K562 (cell line): Measurements from ENCODE around the gene LMBR1L. TPM values are rescaled to one million over a fixed set of nuclear protein-coding genes. Genes with fewer than 3 reads are reported as not detected.
A peak's percentile ranks its signal among the peaks of the same experiment; 100 is the strongest.

ENCODE experiments used
- ATAC-seq: fragments of 200-7000 bp; cut with Tn5 transposase; 3 replicates; pipeline ENCODE4 v1.9.1; 2020; ENCODE audit warnings: moderate library complexity
- BruUV-seq: library from RNA; stranded (reverse); fragments of 400-500 nt; replicated peaks from 2 replicates; lab custom pipeline; 2021; lab: Mats Ljungman, UMichigan
- CTCF ChIA-PET: fragments of 300-600 bp; formaldehyde crosslinking; extraction: SDS; loops from one replicate; lab custom pipeline; 2021; ENCODE audit warnings: low intra/inter-chr PET ratio; lab: Yijun Ruan, JAX
- POLR2A ChIA-PET: fragments of 300-600, 350-650 bp; sonication (Branson Sonifier 250); formaldehyde crosslinking; extraction: SDS; loops from one replicate; lab custom pipeline; 2021; ENCODE audit warnings: antibody characterized with exemption, inconsistent platforms; lab: Yijun Ruan, JAX
- DNase-seq, 4 experiments: peaks; one replicate each; pipeline versions ENCODE4 v3.0.0 to v3.0.0-alpha.2; 2011 to 2018; ENCODE audit warnings: low spot score in 3 of 4, mixed read lengths in 3 of 4; ENCODE audit errors: extremely low read depth in 1 of 4
- FAIRE-seq: peaks from 2 replicates; lab custom pipeline; 2011; peaks lifted over from hg19 to GRCh38; lab: Jason Lieb, UNC
- H2AFZ ChIP-seq: 2 replicates; pipeline ENCODE4 v1.6.0; 2011; ENCODE audit warnings: low read depth, low read length, control low read depth, inconsistent platforms
- H3K27ac ChIP-seq: fragments of 200-600 bp; 3 replicates; pipeline ENCODE4 v1.8.0; 2011; ENCODE audit warnings: low read depth, mild to moderate bottlenecking, control low read depth, inconsistent platforms, low read length, moderate library complexity, mixed read lengths; ENCODE audit errors: extremely low read depth
- H3K27me3 ChIP-seq, 2 experiments: fragments of 300-600 bp in 1 of 2; 2 replicates in 1 of 2; 3 replicates in 1 of 2; pipeline versions ENCODE4 v1.6.0 to v1.8.0; 2011; ENCODE audit warnings: inconsistent platforms in 2 of 2, low read length in 2 of 2, mild to moderate bottlenecking in 1 of 2, mixed read lengths in 1 of 2, moderate library complexity in 1 of 2; ENCODE audit not compliant: control insufficient read depth in 2 of 2, insufficient read depth in 2 of 2
- H3K36me3 ChIP-seq: fragments of 300-600 bp; 3 replicates; pipeline ENCODE4 v1.8.0; 2011; ENCODE audit warnings: mild to moderate bottlenecking, low read length, inconsistent platforms; ENCODE audit not compliant: control insufficient read depth, insufficient read depth
- H3K4me1 ChIP-seq, 2 experiments: fragments of 200-600 bp in 1 of 2; replicated peaks in 1 of 2; 2 replicates in 1 of 2; 3 replicates in 1 of 2; pipeline versions ENCODE4 v1.5.1 to v1.8.0; 2011; ENCODE audit warnings: inconsistent platforms in 2 of 2, low read length in 2 of 2, mild to moderate bottlenecking in 1 of 2, mixed read lengths in 1 of 2, moderate library complexity in 1 of 2; ENCODE audit not compliant: control insufficient read depth in 2 of 2, insufficient read depth in 2 of 2
- H3K4me2 ChIP-seq: 2 replicates; pipeline ENCODE4 v1.6.1; 2011; ENCODE audit warnings: low read length, control low read depth, inconsistent platforms, mixed read lengths; ENCODE audit not compliant: insufficient read depth
- H3K4me3 ChIP-seq: fragments of 200-600 bp; sonication (generic), shearing (Covaris generic); 2 replicates; pipeline ENCODE4 v1.5.1; 2016; ENCODE audit warnings: control low read depth, inconsistent platforms
- H3K79me2 ChIP-seq: fragments of 200-600 bp; 3 replicates; pipeline ENCODE4 v1.8.0; 2011; ENCODE audit warnings: low read length, inconsistent platforms; ENCODE audit not compliant: control insufficient read depth, insufficient read depth
- H3K9ac ChIP-seq, 2 experiments: 2 replicates each; pipeline versions ENCODE4 v1.6.0 to v1.6.1; 2011; ENCODE audit warnings: low read depth in 2 of 2, low read length in 2 of 2, control low read depth in 1 of 2, inconsistent platforms in 1 of 2, mild to moderate bottlenecking in 1 of 2, mixed read lengths in 1 of 2; ENCODE audit not compliant: insufficient read depth in 1 of 2
- H3K9me1 ChIP-seq: one replicate; pipeline ENCODE4 v1.6.0; 2011; ENCODE audit warnings: inconsistent platforms, mild to moderate bottlenecking, low read length, moderate library complexity; ENCODE audit not compliant: control insufficient read depth, insufficient read depth
- H3K9me3 ChIP-seq: replicated peaks from 2 replicates; pipeline ENCODE4 v1.5.1; 2011; ENCODE audit warnings: low read depth, low read length, inconsistent platforms; ENCODE audit not compliant: control insufficient read depth, insufficient read depth
- H4K20me1 ChIP-seq: replicated peaks from 2 replicates; pipeline ENCODE4 v1.6.1; 2011; ENCODE audit warnings: low read length, inconsistent platforms, mixed read lengths; ENCODE audit not compliant: control insufficient read depth, insufficient read depth
- ATF1 ChIP-seq, 2 experiments: fragments of 450-650 bp in 1 of 2; IDR thresholded peaks; 2 replicates each; pipeline ENCODE4 v1.6.1; 2016; ENCODE audit warnings: missing compliant biosample characterization in 1 of 2, missing genetic modification characterization in 1 of 2
- ELF1 ChIP-seq: fragments of 200-800 bp; sonication (Bioruptor generic); IDR thresholded peaks from 2 replicates; pipeline ENCODE4 v1.6.1; 2016; ENCODE audit warnings: missing genetic modification characterization, missing compliant biosample characterization
- ETV6 ChIP-seq, 3 experiments: fragments of 150-350 bp in 1 of 3; sonication (generic) in 1 of 3; formaldehyde crosslinking in 1 of 3; IDR thresholded peaks; 2 replicates each; pipeline versions ENCODE4 v1.6.1 to v1.8.0; 2014 to 2022; ENCODE audit warnings: borderline replicate concordance in 2 of 3, low read depth in 2 of 3, antibody characterized with exemption in 1 of 3, low read length in 1 of 3, mild to moderate bottlenecking in 1 of 3, missing genetic modification reagents in 1 of 3
- WGBS: fragments of 100-300 bp; shearing (Covaris generic); methylation state at CpG from one replicate; pipeline ENCODE4 v1.1.6; 2016; ENCODE audit warnings: low coverage, mixed read lengths; ENCODE audit not compliant: insufficient coverage; ENCODE audit errors: missing lambda C conversion rate; 5-methylcytosine and 5-hydroxymethylcytosine counted together
- in situ Hi-C: fragments of 300-500 bp; cut with MboI; formaldehyde crosslinking; loops from 4 replicates; pipeline ENCODE4 v1.15.0; 2018; ENCODE audit warnings: inconsistent platforms, mixed read lengths
- intact Hi-C: fragments of 100-400 bp; cut with micrococcal nuclease; formaldehyde crosslinking; loops from 2 replicates; pipeline ENCODE4 v1.14.2; 2022
- polyA plus RNA-seq, 8 experiments: library from polyadenylated mRNA; depleted of rRNA in 4 of 8; stranded (reverse) in 5 of 8; unstranded in 3 of 8; fragments of >200 nt; fragmentation: Nextera tagmentation in 2 of 8; fragmentation: Illumina TruSeq in 1 of 8; extraction: Ambion mirVana in 2 of 8; extraction: Trizol in 1 of 8; gene quantifications; 2 replicates each; pipeline versions ENCODE4 v1.2.1 to v1.2.3, GENCODE V29; 2011 to 2014; ENCODE audit warnings: inconsistent platforms in 1 of 8, missing spikeins in 1 of 8
- total RNA-seq, 7 experiments: library from RNA; depleted of rRNA in 6 of 7; stranded (reverse); fragments of >200 nt in 6 of 7; fragmentation: Illumina TruSeq in 2 of 7; extraction: Trizol in 2 of 7; gene quantifications; 2 replicates each; pipeline versions ENCODE4 v1.2.1 to v1.2.3, GENCODE V29; 2011 to 2021; ENCODE audit warnings: low replicate concordance in 1 of 7

The LMBR1L gene
- total and polyA plus RNA-seq, 9 of the 15 experiments (the other 6 are each of a cell fraction or from before 2014, with no cell fraction given): 2.5 to 57.0 (median 31.1) TPM

DNA sequence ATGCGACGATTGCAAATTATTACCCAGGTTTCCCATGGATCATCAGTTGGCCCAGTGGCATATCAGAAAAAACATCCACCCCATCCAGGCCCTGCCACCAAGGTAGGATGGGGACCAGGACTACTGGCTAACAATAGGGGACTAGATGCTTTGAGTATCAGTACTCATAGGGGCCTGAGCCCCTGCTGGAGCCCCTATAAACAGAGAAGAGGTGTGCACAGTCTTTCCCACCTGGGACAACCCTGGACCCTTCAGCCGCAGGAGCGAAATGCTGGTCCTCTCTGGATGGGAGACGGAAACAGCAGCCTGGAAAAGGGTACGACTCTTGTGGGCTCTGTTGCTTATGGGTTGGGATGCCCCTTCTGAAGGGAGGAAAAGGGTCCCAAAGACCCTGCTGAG is 21.7 kb downstream of the LMBR1L start:
- ATAC-seq: no peak
- WGBS: 56% methylated on average over 4 of the region's 6 CpGs
- intact Hi-C loops: loop anchor here (1.0 to 2.0 kb wide), 3 partner anchors 25 to 146 kb away; no protein-coding TSS in a partner anchor
- no peaks in the 10 kb centered on the region for H3K36me3 ChIP-seq
- in situ Hi-C loops: no loop called here
- no peaks in the 10 kb centered on the region for H3K9me1 ChIP-seq
- H2AFZ ChIP-seq: peak overlapping the region; percentile 13; the same call in 1 of the 2 replicates
- no peak overlapping the region for H3K4me3 ChIP-seq
- H3K79me2 ChIP-seq: peaks cover 7% of the 10 kb centered on the region; the same call in 1 of the 3 replicates
- no peak for DNase-seq
- no TSS peak for BruUV-seq
- H4K20me1 ChIP-seq: no peaks in the 10 kb centered on the region
- H3K27me3 ChIP-seq: no peaks in the 10 kb centered on the region
- POLR2A ChIA-PET: interaction anchor here (0.6 to 4.6 kb wide), 17 partner anchors 10 to 178 kb away, joined by 3 to 61 read pairs (median 5); partner anchors contain the start of genes LMBR1L, RHEBL1 and TUBA1B
- CTCF ChIA-PET: interaction anchor here (1.0 to 2.3 kb wide), 3 partner anchors 25 to 146 kb away, joined by 6 to 21 read pairs (median 14); no protein-coding TSS in a partner anchor
- FAIRE-seq: no peak
- H3K9ac ChIP-seq: peak overlapping the region in 1 of 2 experiments; percentile 68; a peak in 1 of 4 replicates
- peak overlapping the region; percentile 75; the same call in 1 of the 2 replicates for H3K4me2 ChIP-seq
- TF ChIP-seq ETV6 (IDR thresholded peaks at IDR 0.05; ENCODE audit: borderline replicate concordance in 1 of 2, low read depth in 2 of 2, low read length in 1 of 2): 0 out of 4 replicates have a peak, but pooled peaks of 1 of the 2 experiments have one; percentile 11
- no peak for TF ChIP-seq ETV6 (CRISPR knock-in tag; IDR thresholded peaks at IDR 0.05; ENCODE audit: borderline replicate concordance)
- no peak for TF ChIP-seq ATF1 (CRISPR knock-in tag; IDR thresholded peaks at IDR 0.05)
- TF ChIP-seq ATF1 (tag; IDR thresholded peaks at IDR 0.05): no peak
- peak; percentile 34; the same call in 1 of the 2 replicates for TF ChIP-seq ELF1 (tag)
- no peaks in the 10 kb centered on the region for H3K9me3 ChIP-seq
- H3K27ac ChIP-seq: no peak overlapping the region
- H3K4me1 ChIP-seq: peaks cover 54 to 62% of the 10 kb centered on the region in 2 experiments
